Liver (tissue), 9 donors: ENCODE results near the gene DCTN5. TPM values are rescaled to one million over a fixed set of nuclear protein-coding genes. Genes with fewer than 3 reads are reported as not detected.

ENCODE experiments used
- DNase-seq: peaks from one replicate; pipeline ENCODE4 v3.0.0-alpha.2; 2017; ENCODE audit warnings: low spot score
- H3K27ac ChIP-seq, 2 donors: one replicate each; pipeline ENCODE4 v1.7.0; 2013; ENCODE audit warnings: inconsistent platforms in 2 of 2, low read length in 2 of 2, control low read depth in 1 of 2, low read depth in 1 of 2, mild to moderate bottlenecking in 1 of 2
- H3K27me3 ChIP-seq, 4 donors: one replicate each; pipeline versions ENCODE4 v1.6.1 to v1.7.0; 2013; ENCODE audit warnings: low read length in 3 of 4, inconsistent platforms in 1 of 4, mild to moderate bottlenecking in 1 of 4, moderate library complexity in 1 of 4; ENCODE audit not compliant: control insufficient read depth in 4 of 4, insufficient read depth in 4 of 4
- H3K36me3 ChIP-seq, 4 donors: one replicate each; pipeline versions ENCODE4 v1.6.1 to v1.7.0; 2013; ENCODE audit warnings: low read length in 3 of 4, mild to moderate bottlenecking in 3 of 4, low read depth in 1 of 4, moderate library complexity in 1 of 4; ENCODE audit not compliant: control insufficient read depth in 4 of 4, insufficient read depth in 3 of 4
- H3K4me1 ChIP-seq, 4 donors: one replicate each; pipeline versions ENCODE4 v1.6.1 to v1.7.0; 2013; ENCODE audit warnings: low read length in 3 of 4, mild to moderate bottlenecking in 3 of 4, moderate library complexity in 1 of 4; ENCODE audit not compliant: control insufficient read depth in 4 of 4, insufficient read depth in 4 of 4
- H3K4me3 ChIP-seq, 3 donors: one replicate each; pipeline versions ENCODE4 v1.6.1 to v1.7.0; 2013; ENCODE audit warnings: low read length in 3 of 3, control low read depth in 1 of 3, low read depth in 1 of 3, mild to moderate bottlenecking in 1 of 3
- H3K9ac ChIP-seq, 2 donors: one replicate each; pipeline ENCODE4 v1.7.0; 2013; ENCODE audit warnings: low read length in 2 of 2, mild to moderate bottlenecking in 2 of 2, moderate library complexity in 2 of 2, control low read depth in 1 of 2, low read depth in 1 of 2
- H3K9me3 ChIP-seq, 4 donors: one replicate each; pipeline versions ENCODE4 v1.6.1 to v1.7.0; 2013; ENCODE audit warnings: low read length in 3 of 4; ENCODE audit not compliant: control insufficient read depth in 4 of 4
- FOXA1 ChIP-seq: IDR thresholded peaks from 2 replicates; pipeline ENCODE4 v1.6.1; 2016; ENCODE audit warnings: antibody characterized with exemption
- FOXA2 ChIP-seq: IDR thresholded peaks from 2 replicates; pipeline ENCODE4 v1.6.1; 2016; ENCODE audit warnings: antibody characterized with exemption
- GABPA ChIP-seq, 2 donors: IDR thresholded peaks in 1 of 2; conservative IDR thresholded peaks in 1 of 2; 2 replicates each; pipeline ENCODE4 v1.6.1; 2016; ENCODE audit warnings: antibody characterized with exemption in 2 of 2, mild to moderate bottlenecking in 1 of 2, moderate library complexity in 1 of 2
- HNF4A ChIP-seq, 2 donors: conservative IDR thresholded peaks; 2 replicates each; pipeline ENCODE4 v1.6.1; 2016; ENCODE audit warnings: antibody characterized with exemption in 2 of 2, mild to moderate bottlenecking in 2 of 2
- HNF4G ChIP-seq: IDR thresholded peaks from 2 replicates; pipeline ENCODE4 v1.6.1; 2016; ENCODE audit warnings: antibody characterized with exemption
- MAX ChIP-seq: IDR thresholded peaks from 2 replicates; pipeline ENCODE4 v1.6.1; 2016; ENCODE audit warnings: antibody characterized with exemption
- RAD21 ChIP-seq, 2 donors: IDR thresholded peaks; 2 replicates each; pipeline ENCODE4 v1.6.1; 2016; ENCODE audit warnings: antibody characterized with exemption in 2 of 2, mild to moderate bottlenecking in 2 of 2
- REST ChIP-seq: IDR thresholded peaks from 2 replicates; pipeline ENCODE4 v1.6.1; 2016; ENCODE audit warnings: antibody characterized with exemption, mild to moderate bottlenecking
- RXRA ChIP-seq, 2 donors: IDR thresholded peaks; 2 replicates each; pipeline ENCODE4 v1.6.1; 2017 to 2018; ENCODE audit warnings: antibody characterized with exemption in 2 of 2, mild to moderate bottlenecking in 1 of 2
- SP1 ChIP-seq: IDR thresholded peaks from 2 replicates; pipeline ENCODE4 v1.6.1; 2018; ENCODE audit warnings: antibody characterized with exemption, mild to moderate bottlenecking
- YY1 ChIP-seq: IDR thresholded peaks from 2 replicates; pipeline ENCODE4 v1.6.1; 2016; ENCODE audit warnings: antibody characterized with exemption, mild to moderate bottlenecking
- WGBS: extraction: QIAGEN DNeasy Blood & Tissue Kit; methylation state at CpG from one replicate; pipeline ENCODE4 v1.1.7; 2013; 5-methylcytosine and 5-hydroxymethylcytosine counted together
- polyA plus RNA-seq, 2 donors: library from polyadenylated mRNA; stranded (reverse) in 1 of 2; unstranded in 1 of 2; fragments of 200-250 nt in 1 of 2; fragments of >200 nt in 1 of 2; fragmentation: Nextera tagmentation in 1 of 2; extraction: Ambion mirVana in 1 of 2; gene quantifications; one replicate each; pipeline versions ENCODE4 v1.2.1 to v1.2.3, GENCODE V29; 2013 to 2015
- total RNA-seq, 2 donors: library from RNA; depleted of rRNA; stranded (reverse); fragments of >200 nt; gene quantifications; one replicate each; pipeline ENCODE4 v1.2.3, GENCODE V29; 2014
- TF ChIP-seq, protein P1 (sequence below): IDR thresholded peaks from 2 replicates; pipeline ENCODE4 v1.6.1; 2016; ENCODE audit warnings: antibody characterized with exemption
- donor health status: healthy.
- donor health status: healthy.
- donor health status: healthy.
- donor health status: healthy.
- donor health status: healthy.

Gene DCTN5
- total and polyA plus RNA-seq, 4 donors, result 8.3 to 20.9 (median 16.0) TPM

DNA sequence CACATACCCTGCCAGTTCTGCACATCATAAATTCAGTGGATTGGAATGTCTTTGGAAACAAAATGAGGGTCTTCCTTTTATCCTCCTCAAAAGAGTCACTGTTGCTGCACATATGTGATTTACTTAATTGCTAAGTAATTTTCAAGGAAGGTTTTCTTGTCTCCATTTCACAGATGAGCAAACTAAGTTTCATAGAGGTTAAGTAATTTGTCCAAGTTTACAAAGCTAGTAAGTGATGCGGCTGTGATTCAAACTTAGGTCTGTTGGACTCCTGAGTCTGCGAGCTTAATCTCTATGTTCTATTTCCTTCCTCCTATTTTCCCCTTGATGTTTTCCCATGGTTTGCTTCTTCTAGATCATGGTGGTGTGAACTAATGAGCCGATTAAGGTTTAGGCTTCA, 85.4 kb downstream of the DCTN5 start:
- 85% methylated on average over 3 of the region's 3 CpGs for WGBS
- no peak overlapping the region for H3K9ac ChIP-seq
- no peaks in the 10 kb centered on the region for H3K4me1 ChIP-seq
- H3K27me3 ChIP-seq, result no peaks in the 10 kb centered on the region
- TF ChIP-seq YY1, result no peak
- no peak for TF ChIP-seq GABPA (IDR thresholded peaks at IDR 0.05 in 1 of 2, conservative IDR thresholded peaks at IDR 0.05 in 1 of 2)
- TF ChIP-seq RXRA (IDR thresholded peaks at IDR 0.05), result no peak
- no peak for TF ChIP-seq SP1
- no peak for TF ChIP-seq HNF4G
- no peak for TF ChIP-seq HNF4A (conservative IDR thresholded peaks at IDR 0.05)
- TF ChIP-seq RAD21 (IDR thresholded peaks at IDR 0.05), result no peak
- no peak for TF ChIP-seq FOXA2
- no peak for TF ChIP-seq REST
- TF ChIP-seq, protein P1, sequence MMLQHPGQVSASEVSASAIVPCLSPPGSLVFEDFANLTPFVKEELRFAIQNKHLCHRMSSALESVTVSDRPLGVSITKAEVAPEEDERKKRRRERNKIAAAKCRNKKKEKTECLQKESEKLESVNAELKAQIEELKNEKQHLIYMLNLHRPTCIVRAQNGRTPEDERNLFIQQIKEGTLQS, result no peak
- TF ChIP-seq FOXA1, result no peak
- TF ChIP-seq MAX, result no peak
- H3K4me3 ChIP-seq, result no peak overlapping the region
- DNase-seq, result no peak
- H3K9me3 ChIP-seq, result peaks cover 0 to 3% (median 0%) of the 10 kb centered on the region in 4 donors
- no peak overlapping the region for H3K27ac ChIP-seq
- H3K36me3 ChIP-seq, result no peaks in the 10 kb centered on the region

Other genes with a start within 250 kb of the DCTN5 start
- gene COG7, start 188.3 kb upstream of the DCTN5 start, total RNA-seq, result 10 to 100 TPM in 1 of 2 donors, 1 to 10 TPM in 1; 7.7 to 11.4 TPM
- 1 to 10 TPM; 5.1 to 5.6 TPM for gene COG7, start 188.3 kb upstream of the DCTN5 start, polyA plus RNA-seq
- 10 to 100 TPM; 21.0 to 23.9 TPM for gene GGA2, start 131.0 kb upstream of the DCTN5 start, total RNA-seq
- 10 to 100 TPM in 1 of 2 donors, 1 to 10 TPM in 1; 8.4 to 11.1 TPM for gene GGA2, start 131.0 kb upstream of the DCTN5 start, polyA plus RNA-seq
- 10 to 100 TPM; 17.2 to 31.0 TPM for gene EARS2, start 84.1 kb upstream of the DCTN5 start, total RNA-seq
- gene EARS2, start 84.1 kb upstream of the DCTN5 start, polyA plus RNA-seq, result 10 to 100 TPM; 11.6 to 22.1 TPM
- gene UBFD1, start 83.7 kb upstream of the DCTN5 start, total RNA-seq, result 10 to 100 TPM; 38.4 to 42.4 TPM
- 10 to 100 TPM in 1 of 2 donors, 1 to 10 TPM in 1; 9.2 to 12.8 TPM for gene UBFD1, start 83.7 kb upstream of the DCTN5 start, polyA plus RNA-seq
- gene NDUFAB1, start 45.1 kb upstream of the DCTN5 start, total RNA-seq, result 100 to 1,000 TPM in 1 of 2 donors, 10 to 100 TPM in 1; 47.4 to 130 TPM
- 100 to 1,000 TPM; 168 to 263 TPM for gene NDUFAB1, start 45.1 kb upstream of the DCTN5 start, polyA plus RNA-seq
- gene PALB2, start 156 bp upstream of the DCTN5 start, total RNA-seq, result 1 to 10 TPM; 4.5 to 7.6 TPM
- 1 to 10 TPM; 4.1 to 5.0 TPM for gene PALB2, start 156 bp upstream of the DCTN5 start, polyA plus RNA-seq
- gene PLK1, start 37.4 kb downstream of the DCTN5 start, total RNA-seq, result 10 to 100 TPM in 1 of 2 donors, under 1 TPM in 1; 0.33 to 30.3 TPM
- 1 to 10 TPM; 1.2 to 3.4 TPM for gene PLK1, start 37.4 kb downstream of the DCTN5 start, polyA plus RNA-seq
- gene ERN2, start 71.8 kb downstream of the DCTN5 start, total RNA-seq, result under 1 TPM in 1 of 2 donors, not detected in 1; 0.17 TPM
- under 1 TPM in 1 of 2 donors, not detected in 1; 0.01 TPM for gene ERN2, start 71.8 kb downstream of the DCTN5 start, polyA plus RNA-seq
- not detected for gene CHP2, start 113.6 kb downstream of the DCTN5 start, total RNA-seq
- gene CHP2, start 113.6 kb downstream of the DCTN5 start, polyA plus RNA-seq, result not detected
- 1 to 10 TPM; 6.2 to 9.4 TPM for gene PRKCB, start 194.5 kb downstream of the DCTN5 start, total RNA-seq
- 1 to 10 TPM; 1.6 to 1.7 TPM for gene PRKCB, start 194.5 kb downstream of the DCTN5 start, polyA plus RNA-seq